ENCODE data around the gene ZFAND2B. TPM values are rescaled to one million over a fixed set of nuclear protein-coding genes. Genes with fewer than 3 reads are reported as not detected.
A peak's percentile ranks its signal among the peaks of the same experiment; 100 is the strongest.
"Not testable (repeated sequence)": the region's sequence is repeated elsewhere in the genome, so short reads cannot be mapped to it uniquely, and the experiment has no call there.

The ZFAND2B gene
- total RNA-seq, 1 experiment from 2014 or later = 24.8 TPM

DNA sequence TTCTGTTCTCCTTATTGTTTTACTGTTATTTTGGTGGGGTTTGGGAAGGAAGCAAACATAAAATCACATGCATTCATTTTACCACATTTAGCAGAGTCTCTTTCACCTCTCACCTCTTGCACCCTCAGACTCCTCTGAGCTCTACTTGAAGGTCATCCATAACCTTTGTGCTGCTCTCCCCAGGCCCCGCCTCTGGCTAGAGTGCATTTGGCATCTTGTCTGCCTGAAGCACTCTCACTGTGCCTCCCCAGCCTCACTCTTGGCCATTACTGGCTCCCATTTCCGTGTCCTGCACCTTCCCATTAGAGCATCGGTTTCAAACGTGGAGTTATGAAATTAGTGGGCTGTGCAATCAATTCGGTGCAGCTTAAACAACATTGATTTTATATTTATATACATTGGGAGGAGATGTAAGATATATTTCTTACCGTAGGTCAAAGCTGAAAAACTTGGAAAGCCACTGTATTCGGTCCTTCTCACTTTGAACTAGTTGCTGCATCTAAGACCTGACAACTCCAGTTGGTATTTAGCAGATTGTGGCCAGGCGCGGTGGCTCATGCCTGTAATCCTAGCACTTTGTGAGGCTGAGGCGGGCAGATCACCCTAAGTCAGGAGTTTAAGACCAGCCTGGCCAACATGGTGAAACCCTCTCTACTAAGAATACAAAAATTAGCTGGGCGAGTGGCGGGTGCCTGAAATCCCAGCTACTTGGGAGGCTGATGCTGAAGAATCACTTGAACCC, 6.9 kb upstream of the ZFAND2B start:
- in situ Hi-C loops (cut with HindIII; ENCODE audit: low sequenced_read_pairs) = no loop called here
- DNase-seq (ENCODE audit: low spot score) = no peak

DNA sequence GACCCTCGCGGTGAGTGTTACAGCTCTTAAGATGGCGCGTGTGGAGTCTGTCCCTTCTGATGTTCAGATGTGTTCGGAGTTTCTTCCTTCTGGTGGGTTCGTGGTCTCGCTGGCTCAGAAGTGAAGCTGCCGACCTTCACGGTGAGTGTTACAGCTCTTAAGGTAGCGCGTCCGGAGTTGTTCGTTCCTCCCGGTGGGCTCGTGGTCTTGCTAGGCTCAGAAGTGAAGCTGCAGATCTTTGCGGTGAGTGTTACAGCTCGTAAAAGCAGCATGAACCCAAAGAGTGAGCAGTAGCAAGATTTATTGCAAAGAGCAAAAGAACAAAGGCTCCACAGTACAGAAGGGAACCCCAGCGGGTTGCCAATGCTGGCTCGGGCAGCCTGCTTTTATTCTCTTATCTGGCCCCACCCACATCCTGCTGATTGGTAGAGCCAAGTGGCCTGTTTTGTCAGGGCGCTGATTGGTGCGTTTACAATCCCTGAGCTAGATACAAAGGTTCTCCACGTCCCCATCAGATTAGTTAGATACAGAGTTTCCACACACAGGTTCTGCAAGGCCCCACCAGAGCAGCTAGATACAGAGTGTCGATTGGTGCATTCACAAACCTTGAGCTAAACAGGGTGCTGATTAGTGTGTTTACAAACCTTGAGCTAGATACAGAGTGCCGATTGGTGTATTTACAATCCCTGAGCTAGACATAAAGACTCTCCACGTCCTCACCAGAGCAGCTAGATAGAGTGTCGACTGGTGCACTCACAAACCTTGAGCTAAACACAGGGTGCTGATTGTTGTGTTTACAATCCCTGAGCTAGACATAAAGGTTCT, 5.9 kb upstream of the ZFAND2B start:
- DNase-seq (ENCODE audit: low spot score); in situ Hi-C loops (cut with HindIII; ENCODE audit: low sequenced_read_pairs): not testable (repeated sequence)

DNA sequence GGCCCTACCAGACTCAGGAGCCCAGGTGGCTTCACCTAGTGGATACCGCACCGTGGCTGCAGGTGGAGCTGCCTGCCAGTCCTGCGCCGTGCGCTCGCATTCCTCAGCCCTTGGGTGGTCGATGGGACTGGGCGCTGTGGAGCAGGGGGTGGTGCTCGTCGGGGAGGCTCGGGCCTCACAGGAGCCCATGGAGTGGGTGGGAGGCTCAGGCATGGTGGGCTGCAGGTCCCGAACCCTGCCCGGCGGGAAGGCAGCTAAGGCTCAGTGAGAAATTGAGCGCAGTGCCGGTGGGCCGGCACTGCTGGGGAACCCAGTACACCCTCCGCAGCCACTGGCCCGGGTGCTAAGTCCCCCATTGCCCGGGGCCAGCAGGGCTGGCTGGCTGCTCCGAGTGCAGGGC, 5.3 kb upstream of the ZFAND2B start:
- not testable (repeated sequence) for DNase-seq (ENCODE audit: low spot score)

DNA sequence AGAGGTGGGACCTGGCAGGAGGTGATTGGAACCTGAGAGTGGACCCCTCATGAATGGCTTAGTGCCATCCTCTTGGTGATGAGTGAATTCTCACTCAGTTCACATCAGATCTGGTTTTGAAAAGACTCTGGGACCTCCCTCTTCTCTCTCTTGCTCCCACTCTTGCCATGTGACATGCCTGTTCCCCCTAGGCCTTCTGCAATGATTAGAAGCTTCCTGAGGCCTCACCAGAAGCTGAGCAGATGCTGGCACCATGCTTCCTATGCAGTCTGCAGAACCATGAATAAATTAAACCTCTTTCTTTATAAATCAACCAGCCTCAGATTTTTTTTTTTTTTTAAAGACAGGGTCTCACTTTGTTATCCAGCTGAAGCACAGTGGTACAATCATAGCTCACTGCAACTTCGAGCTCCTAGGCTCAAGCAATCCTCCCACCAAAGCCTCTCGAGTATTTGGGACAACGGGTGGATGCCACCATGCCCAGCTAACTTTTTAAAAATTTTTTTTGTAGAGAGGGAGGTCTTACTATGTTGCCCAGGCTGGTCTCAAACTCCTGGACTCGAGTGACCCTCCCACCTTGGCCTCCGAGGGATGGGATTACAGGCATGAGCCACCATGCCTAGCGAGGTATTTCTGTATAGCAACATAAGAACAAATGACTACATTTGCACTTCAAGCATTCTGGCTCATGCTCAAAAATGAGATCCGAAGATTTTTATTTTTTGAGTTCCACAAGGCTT, 2.0 kb upstream of the ZFAND2B start:
- in situ Hi-C loops (cut with HindIII; ENCODE audit: low sequenced_read_pairs) = no loop called here
- no peak for DNase-seq (ENCODE audit: low spot score)

More for the DNA sequence above, 5.3 kb upstream of the ZFAND2B start:
- in situ Hi-C loops (cut with HindIII; ENCODE audit: low sequenced_read_pairs) = not testable (repeated sequence)

DNA sequence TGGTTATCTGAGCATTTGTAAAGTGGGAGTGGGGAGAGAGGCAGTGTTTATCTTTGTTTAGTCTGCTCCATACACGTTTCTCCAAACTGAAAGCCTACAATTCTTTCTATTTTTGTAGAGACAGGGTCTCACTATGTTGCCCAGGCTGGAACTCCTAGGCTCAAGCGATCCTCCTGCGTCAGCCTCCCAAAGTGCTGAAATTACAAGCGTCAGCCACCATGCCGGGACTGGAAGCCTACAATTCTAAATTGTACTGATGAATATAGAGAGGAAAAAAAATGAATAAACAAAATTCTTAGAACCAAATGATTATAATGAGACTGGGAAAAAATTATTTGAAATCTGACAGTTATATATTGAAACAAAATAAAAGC, 1.4 kb upstream of the ZFAND2B start:
- in situ Hi-C loops (cut with HindIII; ENCODE audit: low sequenced_read_pairs) = no loop called here
- no peak for DNase-seq (ENCODE audit: low spot score)

DNA sequence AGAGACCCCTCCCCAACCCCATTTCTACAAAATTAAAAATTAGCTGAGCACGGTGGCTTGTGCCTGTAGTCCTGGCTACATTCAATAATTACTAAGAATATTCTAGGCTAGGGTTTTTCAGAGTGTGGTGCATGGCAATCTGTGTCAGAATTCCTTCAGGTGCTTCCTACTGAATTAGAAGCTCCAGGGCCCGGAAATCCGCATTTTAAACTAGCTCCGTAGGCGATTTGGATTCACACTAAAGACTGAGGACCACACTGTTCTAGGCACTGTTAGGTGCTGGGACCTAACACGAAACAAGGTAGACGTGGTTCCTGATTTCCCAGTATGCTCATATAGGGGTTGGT, 628 bp upstream of the ZFAND2B start:
- DNase-seq (ENCODE audit: low spot score) = no peak

DNA sequence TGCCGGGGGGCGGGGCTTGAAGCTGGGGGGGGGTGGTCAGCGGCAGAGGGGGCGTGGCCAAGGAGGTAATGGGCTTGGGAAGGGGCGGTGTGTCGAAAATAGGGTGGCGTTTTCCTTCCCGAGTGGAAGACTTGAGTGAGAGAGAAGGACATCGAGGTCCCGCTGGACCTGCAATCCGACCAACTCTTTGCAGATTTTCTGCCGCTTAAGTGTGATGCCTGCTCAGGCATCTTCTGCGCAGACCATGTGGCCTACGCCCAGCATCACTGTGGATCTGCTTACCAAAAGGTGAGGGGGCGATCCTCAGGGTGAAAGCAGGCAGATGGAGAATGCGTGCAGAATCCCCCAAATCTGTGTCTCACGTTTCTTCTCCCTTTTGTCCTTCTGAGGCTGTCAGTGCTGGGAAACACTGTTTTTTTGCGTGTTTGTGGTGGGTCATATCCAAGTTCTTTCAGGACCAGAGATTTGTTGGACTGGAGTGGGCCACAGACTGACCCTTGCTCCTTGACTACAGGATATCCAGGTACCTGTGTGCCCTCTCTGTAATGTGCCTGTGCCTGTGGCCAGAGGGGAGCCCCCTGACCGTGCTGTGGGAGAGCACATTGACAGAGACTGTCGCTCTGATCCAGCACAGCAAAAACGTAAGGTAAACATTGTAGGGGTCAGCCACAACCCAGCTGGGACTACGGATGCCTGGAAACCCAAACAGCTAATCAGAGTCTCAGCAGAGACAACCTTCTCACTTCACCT, 727 bp downstream of the ZFAND2B start:
- DNase-seq (ENCODE audit: low spot score) = peak; percentile 75
- in situ Hi-C loops (cut with HindIII; ENCODE audit: low sequenced_read_pairs) = no loop called here

More for the DNA sequence above, 628 bp upstream of the ZFAND2B start:
- in situ Hi-C loops (cut with HindIII; ENCODE audit: low sequenced_read_pairs) = no loop called here

DNA sequence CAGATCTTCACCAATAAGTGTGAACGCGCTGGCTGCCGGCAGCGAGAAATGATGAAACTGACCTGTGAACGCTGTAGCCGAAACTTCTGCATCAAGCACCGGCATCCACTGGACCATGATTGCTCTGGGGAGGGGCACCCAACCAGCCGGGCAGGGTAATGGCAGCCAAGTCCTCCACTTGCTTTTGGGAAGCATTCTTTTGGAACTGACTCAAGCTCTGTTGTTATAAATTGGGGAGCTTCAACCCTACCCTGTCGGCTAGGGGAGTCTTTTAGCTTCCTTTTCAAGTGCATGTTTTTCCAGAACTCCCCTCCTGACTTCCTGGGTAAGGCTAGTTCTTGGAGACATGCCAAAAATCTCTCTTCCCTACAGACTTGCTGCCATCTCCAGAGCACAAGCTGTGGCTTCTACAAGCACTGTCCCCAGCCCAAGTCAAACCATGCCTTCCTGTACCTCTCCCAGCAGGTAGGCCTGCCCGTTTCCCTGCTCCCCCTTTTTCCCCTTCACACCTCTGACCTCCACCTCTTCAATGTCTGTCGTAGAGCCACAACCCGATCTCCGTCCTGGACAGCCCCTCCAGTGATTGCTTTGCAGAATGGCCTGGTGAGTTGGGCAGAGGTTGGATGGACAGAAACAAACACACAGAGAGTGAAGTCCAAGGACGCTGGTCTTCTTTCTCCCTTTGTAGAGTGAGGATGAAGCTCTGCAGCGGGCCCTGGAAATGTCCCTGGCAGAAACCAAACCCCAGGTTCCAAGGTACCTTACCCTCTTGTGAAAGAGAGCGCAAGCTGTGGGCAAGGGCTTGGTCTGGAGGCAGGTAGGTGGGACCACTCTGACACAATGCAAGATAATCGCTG, 1.5 kb downstream of the ZFAND2B start:
- peak; percentile 56 for DNase-seq (ENCODE audit: low spot score)
- in situ Hi-C loops (cut with HindIII; ENCODE audit: low sequenced_read_pairs) = no loop called here

DNA sequence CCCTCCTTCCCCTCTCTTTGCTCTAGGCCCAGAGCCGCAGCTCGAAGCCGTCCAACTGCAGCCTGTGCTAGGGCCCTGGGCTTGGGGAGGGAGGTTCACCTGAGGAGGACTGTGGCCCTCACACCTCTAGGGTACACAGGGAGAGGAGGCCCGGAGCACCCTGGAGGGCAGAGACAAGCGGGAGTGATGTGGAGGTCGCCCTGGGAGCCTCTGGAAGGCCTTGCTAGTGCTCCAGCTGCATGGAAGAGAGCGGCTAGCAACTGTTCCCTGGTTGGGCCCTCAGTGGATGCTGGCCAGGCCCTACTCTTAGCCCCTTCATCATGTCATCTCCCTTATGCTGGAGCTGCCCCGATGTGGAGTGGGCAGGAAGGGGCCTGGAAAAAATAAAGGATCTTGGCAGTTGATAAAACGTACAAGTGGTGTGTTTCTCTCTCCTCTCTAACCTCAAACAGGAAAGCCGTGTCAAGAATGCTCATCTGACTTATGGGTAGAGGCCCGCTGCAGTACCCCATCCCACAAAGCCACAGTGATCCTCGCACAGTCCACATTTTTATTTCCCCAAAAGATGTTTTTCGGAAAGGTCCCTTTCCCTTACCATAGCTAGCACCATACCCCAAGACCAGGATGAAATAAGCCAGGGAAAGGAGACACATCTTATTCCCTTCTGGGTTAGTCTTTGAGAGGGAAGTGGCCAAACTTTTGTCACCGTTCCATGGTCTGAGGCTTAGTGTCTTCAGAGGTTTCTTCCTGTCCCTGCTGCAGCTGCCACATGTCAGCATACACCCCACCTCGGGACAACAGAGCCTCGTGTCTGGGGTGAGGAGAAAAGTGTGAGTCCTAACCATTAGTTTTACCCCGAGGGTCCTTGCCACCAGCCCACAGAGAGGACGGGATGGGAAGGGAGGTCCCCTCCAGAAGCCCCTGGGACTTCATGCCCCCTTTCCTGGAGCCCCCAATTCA, 2.9 kb downstream of the ZFAND2B start:
- in situ Hi-C loops (cut with HindIII; ENCODE audit: low sequenced_read_pairs) = no loop called here
- no peak for DNase-seq (ENCODE audit: low spot score)

DNA sequence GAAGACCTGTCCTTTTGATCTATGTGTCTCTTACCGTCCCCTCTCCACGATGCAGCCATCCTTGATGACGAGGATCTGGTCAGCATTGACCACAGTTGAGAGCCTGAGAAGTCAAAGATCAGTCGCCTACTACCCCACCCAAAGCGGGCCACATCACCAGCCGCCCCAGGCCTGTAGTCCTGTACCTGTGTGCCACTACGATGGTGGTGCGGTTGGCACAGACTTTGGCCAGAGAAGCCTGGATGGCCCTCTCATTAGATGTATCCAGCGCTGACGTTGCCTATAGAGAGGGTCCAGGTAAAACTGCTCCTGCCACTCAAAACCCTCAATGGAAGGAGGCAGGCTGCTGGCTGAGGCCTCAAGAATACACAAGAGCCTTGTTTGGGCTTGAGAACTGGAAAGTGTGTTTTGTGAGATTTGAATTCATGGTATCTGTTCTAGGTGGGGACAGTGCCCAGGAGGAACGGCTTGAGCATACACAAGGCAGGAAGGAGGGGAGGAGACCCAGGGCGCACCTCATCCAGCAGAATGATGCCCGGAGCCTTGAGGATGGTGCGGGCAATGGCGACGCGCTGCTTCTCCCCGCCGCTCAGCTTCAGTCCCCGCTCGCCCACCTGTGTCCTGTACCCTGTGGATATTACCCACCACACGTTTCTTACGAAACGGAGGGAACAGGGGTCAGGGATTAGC, 3.8 kb downstream of the ZFAND2B start:
- in situ Hi-C loops (cut with HindIII; ENCODE audit: low sequenced_read_pairs) = no loop called here
- no peak for DNase-seq (ENCODE audit: low spot score)

DNA sequence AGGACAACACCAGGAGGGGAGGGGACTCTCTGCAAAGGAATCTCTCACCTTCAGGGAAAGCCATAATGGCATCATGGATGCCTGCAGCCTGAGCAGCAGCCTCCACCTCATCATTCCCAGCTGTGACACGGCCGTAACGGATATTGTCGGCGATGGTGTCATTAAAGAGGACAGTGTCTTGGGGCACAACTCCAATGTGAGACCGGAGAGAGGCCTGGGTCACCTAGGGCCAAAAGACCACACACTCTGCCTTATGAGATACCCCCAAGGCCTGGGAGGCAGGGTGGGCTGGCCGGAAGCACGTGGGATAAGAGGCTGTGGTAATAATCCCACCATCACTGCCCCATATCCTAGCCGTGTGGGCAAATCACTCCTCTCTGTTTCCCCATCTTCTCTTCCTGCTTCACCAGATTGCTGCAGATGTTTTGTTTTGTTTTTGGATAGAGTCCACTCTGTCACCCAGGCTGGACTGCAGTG, 4.3 kb downstream of the ZFAND2B start:
- in situ Hi-C loops (cut with HindIII; ENCODE audit: low sequenced_read_pairs) = no loop called here
- DNase-seq (ENCODE audit: low spot score) = no peak

DNA sequence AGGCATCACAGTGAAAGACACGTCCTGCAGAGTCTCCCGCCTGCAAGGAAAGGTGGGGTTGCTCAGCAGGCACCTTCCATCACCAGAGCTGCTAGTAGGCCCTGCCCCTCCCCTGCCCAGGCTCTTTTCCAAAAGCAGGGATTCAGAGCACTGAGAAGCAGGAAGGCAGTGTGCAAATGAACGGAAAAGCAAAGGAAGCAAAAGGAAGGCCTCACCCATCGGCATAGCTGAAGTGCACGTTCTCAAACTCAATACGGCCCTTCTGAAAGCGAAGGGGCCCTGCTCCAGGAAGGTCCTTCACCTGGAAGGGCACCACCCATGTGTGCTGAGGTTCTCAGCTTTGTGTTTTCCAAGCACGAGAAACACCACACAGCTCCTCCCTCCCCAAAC, 6.4 kb downstream of the ZFAND2B start:
- in situ Hi-C loops (cut with HindIII; ENCODE audit: low sequenced_read_pairs) = no loop called here
- no peak for DNase-seq (ENCODE audit: low spot score)

DNA sequence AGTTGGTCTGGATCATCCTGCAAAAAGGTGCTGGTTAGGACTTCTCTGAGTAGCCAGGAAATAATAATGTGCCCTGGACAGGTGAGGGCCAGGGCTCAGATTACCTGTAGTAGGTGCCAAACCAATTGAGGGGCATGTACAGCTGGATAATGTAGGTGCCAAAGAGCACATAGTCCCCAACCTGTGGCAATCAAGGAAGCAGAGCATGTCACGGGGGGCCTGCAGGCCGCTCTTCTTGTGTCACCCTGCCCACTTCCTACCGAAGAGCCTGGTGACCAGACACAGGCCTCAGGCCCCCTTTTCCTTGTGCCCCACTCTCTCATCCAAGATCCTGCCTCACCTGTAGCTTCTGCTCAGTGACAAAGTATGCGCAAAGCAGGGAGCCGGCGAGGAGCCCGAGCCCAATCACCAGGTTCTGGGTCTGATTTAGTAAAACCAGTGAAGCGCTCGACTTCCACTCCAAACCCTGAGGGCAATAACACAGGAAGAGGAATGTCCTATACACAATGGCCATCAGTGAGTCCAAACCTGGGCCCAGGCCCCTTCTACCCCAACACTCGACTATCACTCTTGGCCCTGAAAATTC, 7.0 kb downstream of the ZFAND2B start:
- no peak for DNase-seq (ENCODE audit: low spot score)
- in situ Hi-C loops (cut with HindIII; ENCODE audit: low sequenced_read_pairs) = no loop called here

DNA sequence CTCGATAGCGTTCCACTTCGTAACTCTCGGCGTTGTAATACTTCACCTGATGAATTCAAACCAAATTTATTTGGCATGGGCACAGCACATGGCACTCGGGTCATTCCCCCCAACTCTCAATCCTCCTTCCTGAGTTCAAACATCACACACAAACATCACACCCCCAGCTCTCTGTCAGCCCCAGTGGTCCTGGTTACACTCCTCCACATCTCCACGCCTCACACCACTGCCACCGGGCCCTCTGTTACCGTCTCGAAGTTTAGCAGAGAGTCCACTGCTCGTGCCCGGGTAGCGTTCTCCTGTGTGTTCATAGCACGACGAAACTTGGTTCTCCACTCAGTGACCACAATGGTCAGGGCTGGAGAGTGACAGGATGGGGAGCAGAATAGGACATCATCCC, 7.6 kb downstream of the ZFAND2B start:
- DNase-seq (ENCODE audit: low spot score) = no peak
- in situ Hi-C loops (cut with HindIII; ENCODE audit: low sequenced_read_pairs) = no loop called here

DNA sequence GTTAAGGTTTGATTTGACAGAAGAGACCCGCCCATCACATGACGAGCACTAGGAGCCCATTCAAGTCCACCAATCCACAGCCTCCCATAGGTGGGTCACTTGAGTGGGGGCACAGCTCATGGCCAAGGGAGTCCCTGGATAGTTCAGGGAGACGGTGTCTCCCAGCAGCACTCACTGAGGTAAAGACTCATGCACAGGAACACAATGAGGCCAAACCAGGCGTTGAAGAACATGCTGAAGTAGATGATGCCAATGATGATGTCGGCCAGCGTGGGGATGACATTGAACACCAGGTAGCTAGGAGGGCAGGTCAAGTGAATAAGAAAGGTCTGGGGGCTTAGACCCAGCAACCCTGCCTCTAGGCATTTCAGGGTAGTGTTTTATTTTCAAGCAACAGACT, 8.2 kb downstream of the ZFAND2B start:
- DNase-seq (ENCODE audit: low spot score) = no peak
- in situ Hi-C loops (cut with HindIII; ENCODE audit: low sequenced_read_pairs) = no loop called here

DNA sequence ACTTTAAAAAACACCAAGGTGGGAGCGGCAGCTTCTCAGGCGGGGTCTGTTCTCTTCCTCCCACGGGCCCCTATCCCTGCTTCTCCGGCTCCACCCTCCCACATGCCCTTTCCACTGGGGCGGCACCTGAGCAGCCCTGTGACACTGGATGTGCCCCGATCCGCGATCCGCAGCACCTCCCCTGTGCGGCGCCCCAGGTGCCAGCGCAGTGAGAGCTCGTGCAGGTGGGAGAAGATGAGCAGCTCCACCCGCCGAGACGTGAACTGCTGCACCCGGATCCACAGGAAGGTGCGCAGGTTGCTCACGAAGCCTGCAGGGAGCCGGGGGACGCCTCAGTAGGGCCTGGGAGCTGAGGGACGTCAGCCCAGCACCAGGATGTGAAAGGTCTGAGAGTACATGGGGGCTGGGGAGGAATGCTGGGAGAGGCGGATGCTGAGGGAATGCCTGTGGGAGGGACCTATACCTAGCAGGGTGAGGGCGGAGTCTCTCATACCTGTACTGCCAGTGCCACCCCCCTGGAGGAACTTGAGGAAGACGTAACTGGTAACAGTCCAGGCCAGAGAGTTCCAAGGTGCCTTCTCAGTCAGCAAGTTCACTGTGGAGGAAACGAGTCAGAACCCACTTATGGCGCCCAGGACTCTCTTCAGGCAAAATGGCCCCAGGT, 9.4 kb downstream of the ZFAND2B start:
- DNase-seq (ENCODE audit: low spot score) = no peak
- in situ Hi-C loops (cut with HindIII; ENCODE audit: low sequenced_read_pairs) = no loop called here
